GM19395 (cell line): ENCODE measurements around the gene CTNND2.
"Not testable (repeated sequence)": the region's sequence is repeated elsewhere in the genome, so short reads cannot be mapped to it uniquely, and the experiment has no call there.

Experiments used
- ATAC-seq: cut with Tn5 transposase; IDR thresholded peaks from one replicate; pipeline ENCODE4 v1.9.1; 2021; ENCODE audit warnings: mild to moderate bottlenecking, moderate library complexity; ENCODE audit not compliant: unreplicated experiment

CTNND2 gene

DNA sequence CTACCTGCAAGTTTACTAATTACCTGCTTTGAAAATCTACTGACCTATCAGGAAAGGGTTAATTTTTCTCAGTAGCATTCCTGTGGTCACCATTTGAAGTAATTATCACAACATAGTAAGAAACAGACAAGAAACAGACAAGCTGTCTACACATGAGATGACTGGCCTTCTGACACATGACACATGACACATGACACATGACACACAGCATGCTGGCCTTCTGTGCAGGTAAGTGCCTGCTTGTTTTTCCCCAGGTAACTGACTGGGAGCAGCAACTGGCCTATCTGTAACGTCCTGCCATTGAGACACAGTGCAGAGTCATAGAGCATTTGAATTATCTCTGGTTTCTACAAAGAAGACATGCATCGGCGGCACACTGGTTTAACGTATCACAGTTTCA lies 222.4 kb downstream of the CTNND2 start:
- no peak for ATAC-seq

DNA sequence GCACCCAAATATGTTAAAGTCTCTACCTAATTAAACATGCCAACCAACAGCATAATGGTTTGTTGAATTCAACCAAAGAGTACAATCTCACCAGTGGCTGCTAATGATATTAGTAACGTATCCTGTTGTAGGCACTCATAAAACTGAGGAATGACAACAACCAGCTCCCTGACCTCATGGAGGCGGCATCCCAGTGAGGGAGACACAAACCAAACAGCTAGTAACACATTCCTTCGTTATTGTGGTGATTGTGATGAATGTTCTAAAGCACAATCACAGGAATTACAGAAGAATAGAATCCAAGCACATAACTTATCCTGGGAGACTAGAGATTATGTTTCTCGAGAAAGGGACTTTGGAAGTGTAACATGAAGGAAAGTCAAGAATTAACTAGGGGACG lies 224.6 kb downstream of the CTNND2 start:
- no peak for ATAC-seq

DNA sequence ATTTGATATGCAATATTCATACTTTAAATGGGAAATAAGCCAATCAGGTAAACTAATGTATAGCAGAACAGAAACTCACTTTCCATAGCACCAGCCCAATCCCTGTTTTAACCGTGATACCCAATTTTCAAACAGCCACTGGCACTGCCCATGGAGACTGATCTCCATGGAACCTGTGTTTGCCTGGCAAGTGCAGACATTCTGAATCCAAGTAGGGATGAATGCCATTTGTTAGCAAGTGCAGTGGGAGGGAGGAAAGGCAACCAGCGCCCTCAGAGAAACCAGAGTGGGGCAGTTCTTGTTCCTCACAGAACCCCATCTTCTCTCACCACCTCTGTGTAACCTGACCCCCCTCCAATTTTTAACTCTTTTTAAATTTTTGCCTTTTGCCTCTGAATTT lies 229.1 kb downstream of the CTNND2 start:
- ATAC-seq = no peak

DNA sequence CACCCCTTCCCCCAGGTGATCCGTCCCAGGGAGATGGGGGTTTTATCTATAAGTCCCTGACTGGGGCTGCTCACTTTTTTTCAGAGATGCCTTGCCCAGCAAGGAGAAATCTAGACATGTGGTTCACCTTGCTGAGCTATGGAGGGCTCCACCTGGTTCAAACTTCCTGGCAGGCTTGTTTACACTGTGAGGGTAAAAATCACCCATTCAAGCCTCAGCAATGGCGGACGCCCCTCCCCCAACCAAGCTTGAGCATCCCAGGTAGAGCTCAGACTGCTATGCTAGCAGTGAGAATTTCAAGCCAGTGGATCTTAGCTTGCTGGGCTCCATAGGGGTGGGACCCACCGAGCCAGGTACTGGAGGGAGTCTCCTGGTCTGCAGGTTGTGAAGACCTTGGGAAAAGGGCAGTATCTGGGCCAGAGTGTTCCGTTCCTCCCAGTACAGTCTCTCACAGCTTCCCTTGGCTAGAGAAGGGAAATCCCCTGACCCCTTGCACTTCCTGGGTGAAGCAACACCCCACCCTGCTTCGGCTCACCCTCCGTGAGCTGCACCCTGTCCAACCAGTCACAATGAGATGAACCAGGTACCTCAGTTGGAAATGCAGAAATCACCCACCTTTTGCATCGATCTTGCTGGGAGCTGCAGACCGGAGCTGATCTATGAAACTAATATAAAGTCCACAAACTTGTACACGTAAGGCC lies 231.7 kb downstream of the CTNND2 start:
- no peak for ATAC-seq

DNA sequence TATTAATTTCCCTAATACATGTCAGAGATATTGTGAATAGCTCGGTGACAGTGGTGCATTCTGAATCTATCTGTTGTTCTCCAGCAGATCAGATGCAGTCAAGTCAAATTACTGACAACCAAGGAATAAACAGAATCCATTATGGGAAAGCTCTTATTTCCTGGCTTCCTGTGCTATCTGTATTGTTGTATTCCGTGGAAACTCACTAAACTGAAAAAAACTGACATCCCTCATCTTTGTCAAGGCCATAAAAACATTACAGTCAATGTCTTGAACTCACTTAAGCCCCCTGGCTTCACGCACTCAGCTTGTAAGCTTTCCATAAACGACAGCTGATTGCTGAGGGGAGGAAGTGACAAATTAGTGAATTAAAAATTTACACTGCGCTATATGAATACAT lies 245.9 kb downstream of the CTNND2 start:
- no peak for ATAC-seq

DNA sequence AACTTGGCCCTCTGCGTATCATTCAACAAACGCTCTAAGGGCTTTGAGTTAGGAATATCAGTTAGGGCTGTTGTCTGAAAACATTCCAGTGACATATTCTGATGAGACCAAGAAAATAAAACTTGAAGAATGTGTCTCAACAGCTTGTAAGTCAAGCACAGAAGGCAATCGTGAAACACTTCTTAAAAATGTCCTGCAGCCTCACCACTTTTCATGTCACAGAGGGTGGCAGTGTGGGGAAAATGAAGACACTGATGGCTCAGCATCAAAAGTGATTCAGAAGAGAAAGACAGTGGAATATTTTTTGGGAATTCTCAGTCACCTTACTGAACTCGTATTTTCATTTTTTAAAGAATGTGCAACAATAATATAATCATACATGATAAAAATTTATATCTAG lies 247.3 kb downstream of the CTNND2 start:
- no peak for ATAC-seq

DNA sequence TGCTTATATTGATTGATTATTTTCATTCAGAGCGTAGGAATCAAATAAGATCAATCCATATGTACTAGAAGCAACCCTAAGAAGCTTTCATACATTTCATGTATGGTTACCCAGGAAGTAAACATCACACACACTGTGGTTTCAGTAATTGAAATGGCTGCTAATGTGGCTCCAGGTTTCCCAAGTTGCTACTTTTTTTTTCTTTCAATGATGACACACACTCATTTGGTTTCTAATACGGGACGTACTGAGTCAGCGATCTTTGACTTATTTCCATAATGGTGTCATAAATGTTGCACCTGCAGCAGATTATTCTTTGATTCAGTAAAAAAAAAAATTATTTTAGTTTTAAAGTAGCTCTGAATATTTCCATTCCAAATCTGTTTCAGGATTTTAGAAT lies 248.6 kb downstream of the CTNND2 start:
- ATAC-seq = no peak

DNA sequence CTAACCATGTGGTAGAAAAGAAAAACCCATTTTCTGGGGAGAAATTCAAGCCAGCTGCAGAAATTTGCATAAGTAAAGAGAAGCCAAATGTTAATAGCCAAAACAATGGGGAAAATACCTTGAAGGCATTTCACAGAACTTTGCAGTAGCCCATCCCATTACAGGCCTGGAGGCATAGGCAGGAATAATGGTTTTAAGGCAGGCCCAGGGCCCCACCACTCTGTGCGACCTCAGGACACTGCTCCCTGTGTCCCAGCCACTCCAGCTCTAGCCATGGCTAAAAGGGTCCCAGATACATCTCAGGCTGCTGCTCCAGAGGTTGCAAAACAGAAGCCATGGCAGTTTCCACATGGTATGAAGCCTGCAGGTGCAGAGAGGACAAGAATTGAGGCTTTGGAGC lies 253.3 kb downstream of the CTNND2 start:
- ATAC-seq = no peak

DNA sequence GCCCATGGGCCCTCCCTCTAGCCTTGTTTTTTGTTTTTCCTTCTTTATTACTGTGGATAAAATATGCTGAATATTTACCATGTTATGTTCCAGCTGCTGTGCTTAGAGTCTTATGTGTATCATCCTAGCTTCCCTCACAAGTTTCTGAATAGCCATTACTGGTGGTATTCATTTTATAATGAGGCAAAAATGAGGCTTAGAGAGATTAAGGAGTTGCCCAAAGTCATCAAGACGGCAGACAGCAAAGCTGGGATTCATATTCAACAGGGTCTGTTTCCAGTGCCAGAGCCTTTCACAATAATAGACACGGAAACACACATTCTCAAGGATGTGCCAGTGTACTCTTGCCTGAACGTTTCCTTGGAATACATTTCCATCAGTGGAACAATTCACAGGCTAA lies 258.1 kb downstream of the CTNND2 start:
- ATAC-seq = no peak

DNA sequence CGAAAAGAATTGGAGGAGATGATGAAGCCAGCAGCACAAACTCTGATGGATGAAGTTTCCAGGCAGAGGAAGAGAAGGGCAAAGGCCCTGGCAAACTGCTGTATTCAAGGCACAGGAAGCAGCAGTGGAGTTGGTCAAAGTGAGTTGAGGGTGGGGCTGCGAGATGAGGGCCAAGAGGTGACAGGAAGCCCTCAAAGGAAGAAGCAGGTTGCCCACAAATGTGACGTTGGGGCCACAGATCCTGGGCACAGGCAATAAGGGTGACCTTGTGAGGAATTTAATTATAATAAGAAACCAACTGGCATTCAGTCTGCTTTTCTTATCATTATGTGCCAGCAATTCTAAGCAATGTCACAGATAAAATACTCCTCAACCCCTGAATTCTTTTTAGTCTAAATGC lies 261.8 kb downstream of the CTNND2 start:
- no peak for ATAC-seq

DNA sequence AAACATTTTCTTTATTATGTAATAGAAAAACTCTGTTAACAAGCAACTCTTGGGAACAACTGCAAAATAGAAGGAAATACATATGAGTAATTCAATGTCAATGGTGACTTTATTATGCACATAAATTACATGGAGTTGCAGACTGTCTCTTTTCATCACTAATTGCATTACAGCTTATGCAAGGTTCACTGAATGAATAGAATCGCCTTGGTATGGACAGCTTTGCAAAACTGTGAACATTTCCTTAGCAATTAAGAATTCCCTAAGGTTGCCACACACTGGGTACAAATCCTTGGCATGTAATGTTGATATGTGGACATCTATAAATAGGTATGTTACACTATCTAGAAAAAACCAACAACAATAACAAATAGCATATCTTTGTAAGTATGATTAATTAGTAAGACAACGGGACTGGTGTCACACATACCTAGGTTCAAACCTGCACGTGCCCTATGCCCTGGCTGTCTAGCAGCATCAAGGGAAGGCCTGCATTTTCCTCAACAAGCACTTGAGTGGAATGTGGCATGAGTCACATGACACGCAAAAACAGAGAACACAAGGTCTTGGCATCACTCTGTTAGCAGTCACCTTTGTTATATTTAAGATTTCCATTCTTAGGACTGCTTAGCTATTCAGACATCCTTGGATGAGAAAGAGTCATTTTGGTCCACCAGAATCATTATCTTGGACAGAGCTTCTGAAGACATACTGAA lies 263.9 kb downstream of the CTNND2 start:
- no peak for ATAC-seq

DNA sequence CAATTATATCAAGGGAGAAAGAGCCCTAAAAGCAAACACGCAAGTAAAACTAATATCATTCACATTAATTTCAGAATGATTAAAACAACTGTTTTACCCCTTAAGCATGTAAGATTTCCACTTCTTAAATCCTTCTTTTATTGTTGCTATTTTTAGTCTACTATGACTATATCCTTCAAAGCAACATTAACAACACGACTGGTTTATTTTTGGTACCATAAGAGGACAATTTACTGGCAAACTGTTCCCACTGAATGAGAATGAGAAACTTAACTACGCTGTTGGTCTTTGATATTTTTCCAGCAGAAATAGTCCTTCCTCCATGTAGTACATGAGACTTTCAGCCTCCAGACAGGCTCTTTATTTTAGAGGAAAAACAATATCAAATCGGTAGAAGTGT lies 281.5 kb downstream of the CTNND2 start:
- no peak for ATAC-seq

DNA sequence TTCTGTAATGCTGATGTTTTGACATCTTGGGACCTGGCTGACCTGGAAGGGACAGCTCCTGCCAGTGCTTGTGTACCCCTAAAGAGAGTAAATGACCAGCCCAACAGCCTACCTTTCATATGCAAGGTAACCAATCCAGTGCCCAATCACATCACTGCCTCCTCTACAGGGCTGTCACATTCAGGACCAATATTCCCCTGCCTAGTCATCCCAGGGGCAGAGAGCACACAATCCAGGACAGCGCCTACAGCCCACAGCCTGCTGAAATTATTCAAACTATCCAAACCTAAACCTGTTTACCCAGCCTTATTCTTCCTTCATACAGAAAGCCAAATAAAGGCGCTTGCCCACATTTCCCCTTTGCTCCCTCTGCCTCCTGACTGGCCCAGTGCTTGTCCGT lies 284.1 kb downstream of the CTNND2 start:
- no peak for ATAC-seq

DNA sequence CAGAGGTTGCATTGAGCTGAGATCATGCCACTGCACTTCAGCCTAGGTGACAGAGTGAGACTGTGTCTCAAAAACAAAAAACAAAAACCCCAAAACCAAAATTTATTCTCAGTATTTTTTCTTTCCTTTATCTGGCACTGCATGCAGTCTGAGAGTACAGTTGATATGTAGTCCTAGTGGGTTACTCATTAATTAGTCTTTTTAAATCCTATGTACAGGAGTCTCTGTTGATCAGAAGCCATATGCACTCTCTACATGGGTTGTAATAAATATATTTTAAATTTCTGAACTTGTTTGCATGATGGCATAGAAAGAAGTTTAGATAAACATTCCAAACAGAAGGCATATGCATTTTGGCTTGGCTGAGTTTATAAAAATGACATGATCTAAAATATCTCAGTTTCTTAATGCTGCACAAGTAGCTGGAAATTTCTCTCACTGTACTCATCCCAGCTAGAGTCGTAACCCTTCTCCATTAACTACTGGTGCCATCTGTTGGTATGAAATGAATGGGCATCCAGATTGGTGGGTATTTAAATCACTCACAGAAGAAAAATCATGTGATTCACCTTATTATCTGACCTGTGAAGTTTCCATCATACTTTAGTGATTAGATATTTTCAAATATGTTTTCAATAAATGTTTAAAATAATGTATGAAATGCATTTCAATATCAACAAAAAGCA lies 284.8 kb downstream of the CTNND2 start:
- no peak for ATAC-seq

DNA sequence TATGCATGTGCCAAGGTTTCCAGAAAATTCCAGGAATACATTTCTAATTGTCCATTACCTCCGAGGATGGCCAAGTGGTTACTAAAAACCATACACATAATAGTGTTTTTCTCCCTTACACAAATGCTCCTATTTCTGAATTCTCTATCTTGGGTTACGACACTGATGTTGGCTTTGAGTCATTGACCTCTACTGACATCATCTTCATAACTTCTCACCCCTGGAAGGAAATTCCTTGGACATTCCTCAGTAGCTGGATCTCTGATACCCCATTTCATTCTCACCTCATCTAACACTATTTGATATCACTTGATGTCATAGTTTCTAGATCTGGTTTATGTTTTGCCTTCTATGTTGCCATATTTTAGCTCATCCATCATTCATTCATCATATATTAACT lies 287.2 kb downstream of the CTNND2 start:
- ATAC-seq = no peak

DNA sequence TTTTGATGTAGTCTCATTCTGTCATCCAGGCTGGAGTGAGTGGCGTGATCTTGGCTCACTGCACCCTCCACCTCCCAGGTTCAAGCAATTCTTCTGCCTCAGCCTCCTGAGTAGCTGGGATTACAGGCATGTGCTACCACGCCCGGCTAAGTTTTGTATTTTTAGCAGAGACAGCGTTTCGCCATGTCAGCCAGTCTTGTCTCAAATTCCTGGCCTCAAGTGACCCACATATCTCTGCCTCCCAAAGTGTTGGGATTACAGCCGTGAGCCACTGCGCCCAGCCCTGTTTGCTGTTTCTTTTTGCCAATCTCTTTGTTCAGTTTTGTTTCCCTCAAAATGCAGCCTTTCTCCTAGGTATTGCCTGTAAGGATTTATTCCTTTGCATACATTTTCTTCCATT lies 287.6 kb downstream of the CTNND2 start:
- not testable (repeated sequence) for ATAC-seq

DNA sequence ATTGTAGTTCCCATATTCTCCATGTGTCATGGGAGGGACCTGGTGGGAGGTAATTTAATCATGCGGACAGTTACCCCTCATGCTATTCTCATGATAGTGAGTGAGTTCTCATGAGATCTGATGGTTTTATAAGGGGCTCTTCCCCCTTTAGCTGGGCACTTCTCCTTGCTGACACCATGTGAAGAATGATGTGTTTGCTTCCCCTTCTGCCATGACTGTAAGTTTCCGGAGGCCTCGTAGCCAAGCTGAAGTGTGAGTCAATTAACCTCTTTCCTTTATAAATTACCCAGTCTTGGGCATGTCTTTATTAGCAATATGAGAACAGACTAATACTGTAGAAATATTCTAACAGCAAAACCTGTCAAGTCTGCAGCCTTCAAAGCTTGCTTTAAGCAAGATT lies 293.2 kb downstream of the CTNND2 start:
- ATAC-seq = no peak

DNA sequence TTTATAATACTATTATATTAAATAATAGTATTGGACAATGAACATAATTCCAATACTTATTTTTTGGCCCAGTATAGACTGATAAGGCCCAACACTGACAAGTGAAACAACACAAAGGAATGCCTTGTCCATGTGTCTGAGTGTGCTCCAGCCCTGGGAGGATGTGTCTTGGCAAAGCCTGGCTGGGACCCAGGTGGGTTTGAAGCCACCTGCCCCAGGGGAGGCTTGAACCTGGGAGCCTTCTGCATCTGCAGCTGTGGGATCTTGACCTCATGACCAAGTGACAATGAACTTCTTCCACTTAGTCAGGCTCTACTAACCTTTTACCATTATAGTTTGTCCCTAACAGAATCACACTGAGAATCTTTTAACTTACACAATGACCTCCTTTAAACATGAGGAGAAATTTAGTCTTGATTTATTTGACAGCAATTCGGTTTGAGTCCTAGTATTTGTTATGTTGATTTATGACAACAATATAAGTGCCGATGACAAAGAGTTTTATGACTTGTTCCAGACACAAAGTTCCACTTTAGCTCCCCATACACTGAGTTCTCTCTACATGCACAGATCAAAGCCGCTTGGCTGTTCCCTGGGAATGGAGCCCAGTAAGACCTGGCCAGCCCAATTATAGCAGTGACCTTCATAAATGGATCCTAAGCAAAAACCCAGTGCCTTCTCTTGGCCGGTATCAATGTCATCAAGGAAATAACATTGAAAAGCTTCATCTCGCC lies 294.5 kb downstream of the CTNND2 start:
- no peak for ATAC-seq

DNA sequence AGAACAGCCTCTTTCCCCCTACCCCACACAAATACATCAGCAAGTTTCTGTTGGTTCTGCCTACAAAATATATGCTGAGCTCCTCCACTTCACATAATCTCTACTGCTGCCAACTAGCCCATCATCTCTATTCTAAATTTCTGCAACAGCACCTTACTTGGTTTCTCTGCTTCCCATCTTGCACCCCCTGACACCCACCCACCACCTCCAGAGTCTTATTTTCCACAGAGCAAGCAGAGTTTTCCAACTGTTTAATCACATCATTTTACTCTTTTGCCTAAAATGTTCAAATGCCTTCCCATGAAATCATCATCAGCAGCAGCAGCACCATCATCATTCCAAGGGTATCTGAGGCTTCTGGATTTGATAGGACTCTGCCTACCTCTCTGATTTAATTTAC lies 295.7 kb downstream of the CTNND2 start:
- no peak for ATAC-seq

DNA sequence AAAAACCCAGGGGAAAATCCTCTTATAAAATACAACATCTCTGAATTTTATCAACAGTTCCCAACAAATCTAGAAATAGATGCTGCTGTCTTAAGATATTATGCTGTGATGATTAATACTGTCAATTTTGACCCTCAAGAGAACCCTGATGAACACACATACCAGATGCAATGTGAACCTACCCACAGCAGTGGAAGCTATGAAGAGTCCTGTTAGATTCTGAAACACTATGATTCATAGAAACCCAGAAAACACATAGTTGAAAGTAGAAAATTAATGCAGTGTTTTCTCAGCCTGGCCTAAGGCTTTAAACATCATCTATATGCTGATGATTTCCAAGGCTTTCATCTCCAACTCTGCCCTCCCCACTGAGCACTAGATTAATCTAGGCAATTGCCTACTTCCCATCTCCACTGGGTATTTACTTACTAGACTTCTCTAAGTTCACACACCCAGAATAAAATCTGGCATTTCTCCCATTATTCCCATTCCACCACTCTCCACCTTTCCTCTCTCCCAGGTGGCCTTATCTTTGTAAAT lies 296.2 kb downstream of the CTNND2 start:
- ATAC-seq = no peak

DNA sequence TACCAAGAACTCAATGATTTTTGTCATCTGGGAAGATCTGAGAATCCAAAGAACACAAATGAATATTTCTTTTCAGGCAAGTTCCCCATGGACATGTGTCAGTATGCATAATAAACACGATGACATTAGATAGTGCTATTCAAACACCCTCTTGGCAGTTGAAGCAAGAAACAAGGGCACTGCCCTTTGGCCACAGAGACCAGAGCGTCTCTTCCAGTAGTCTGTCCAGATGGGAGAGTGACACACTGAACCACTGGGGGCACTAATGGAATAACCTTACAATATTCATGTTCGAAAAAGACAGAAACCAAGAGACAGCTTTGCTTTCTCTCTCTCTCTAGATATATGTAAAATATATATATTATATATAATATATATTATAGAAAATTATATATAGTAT lies 301.9 kb downstream of the CTNND2 start:
- no peak for ATAC-seq
